Measurements from ENCODE around the gene KRT1. TPM values are rescaled to one million over a fixed set of nuclear protein-coding genes. Genes with fewer than 3 reads are reported as not detected.
"Not testable (repeated sequence)": the region's sequence is repeated elsewhere in the genome, so short reads cannot be mapped to it uniquely, and the experiment has no call there.

The KRT1 gene
- total RNA-seq, 2 donors from 2014 or later, result 3.5 TPM; not detected in 1

DNA sequence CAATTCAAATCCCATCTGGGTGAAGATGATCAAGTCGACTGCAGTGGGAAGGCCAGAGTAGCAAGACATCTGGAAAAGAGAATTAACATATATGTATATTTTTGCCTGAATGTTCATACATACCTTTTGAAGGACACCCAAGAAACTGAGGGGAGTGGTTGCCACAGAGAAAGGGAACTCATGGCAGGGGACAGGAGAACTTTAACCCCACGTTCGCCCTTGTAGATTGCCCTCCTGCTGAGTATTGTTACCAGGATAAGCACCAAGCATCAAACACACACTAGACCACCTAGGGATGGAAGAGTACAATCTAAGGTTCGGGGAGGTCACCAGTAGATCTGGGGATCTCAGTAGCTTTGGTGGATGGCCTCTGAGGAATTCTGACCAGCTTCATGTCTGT lies 9.7 kb downstream of the KRT1 start:
- no peaks in the 10 kb centered on the region for H3K4me1 ChIP-seq (ENCODE audit: control insufficient read depth in 1 of 2, low read depth in 2 of 2)
- no peak for DNase-seq (ENCODE audit: low spot score)
- TF ChIP-seq, protein P1, sequence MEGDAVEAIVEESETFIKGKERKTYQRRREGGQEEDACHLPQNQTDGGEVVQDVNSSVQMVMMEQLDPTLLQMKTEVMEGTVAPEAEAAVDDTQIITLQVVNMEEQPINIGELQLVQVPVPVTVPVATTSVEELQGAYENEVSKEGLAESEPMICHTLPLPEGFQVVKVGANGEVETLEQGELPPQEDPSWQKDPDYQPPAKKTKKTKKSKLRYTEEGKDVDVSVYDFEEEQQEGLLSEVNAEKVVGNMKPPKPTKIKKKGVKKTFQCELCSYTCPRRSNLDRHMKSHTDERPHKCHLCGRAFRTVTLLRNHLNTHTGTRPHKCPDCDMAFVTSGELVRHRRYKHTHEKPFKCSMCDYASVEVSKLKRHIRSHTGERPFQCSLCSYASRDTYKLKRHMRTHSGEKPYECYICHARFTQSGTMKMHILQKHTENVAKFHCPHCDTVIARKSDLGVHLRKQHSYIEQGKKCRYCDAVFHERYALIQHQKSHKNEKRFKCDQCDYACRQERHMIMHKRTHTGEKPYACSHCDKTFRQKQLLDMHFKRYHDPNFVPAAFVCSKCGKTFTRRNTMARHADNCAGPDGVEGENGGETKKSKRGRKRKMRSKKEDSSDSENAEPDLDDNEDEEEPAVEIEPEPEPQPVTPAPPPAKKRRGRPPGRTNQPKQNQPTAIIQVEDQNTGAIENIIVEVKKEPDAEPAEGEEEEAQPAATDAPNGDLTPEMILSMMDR (IDR thresholded peaks at IDR 0.05), result no peak
- H3K36me3 ChIP-seq, result no peaks in the 10 kb centered on the region
- no peak overlapping the region for H3K27ac ChIP-seq
- no peaks in the 10 kb centered on the region for H3K27me3 ChIP-seq (replicated peaks; ENCODE audit: insufficient read depth)
- H3K9me3 ChIP-seq, result no peaks in the 10 kb centered on the region
- no peak overlapping the region for H3K4me3 ChIP-seq
- no peak for ATAC-seq (ENCODE audit: insufficient number of reproducible peaks, low FRiP score, low read depth)

DNA sequence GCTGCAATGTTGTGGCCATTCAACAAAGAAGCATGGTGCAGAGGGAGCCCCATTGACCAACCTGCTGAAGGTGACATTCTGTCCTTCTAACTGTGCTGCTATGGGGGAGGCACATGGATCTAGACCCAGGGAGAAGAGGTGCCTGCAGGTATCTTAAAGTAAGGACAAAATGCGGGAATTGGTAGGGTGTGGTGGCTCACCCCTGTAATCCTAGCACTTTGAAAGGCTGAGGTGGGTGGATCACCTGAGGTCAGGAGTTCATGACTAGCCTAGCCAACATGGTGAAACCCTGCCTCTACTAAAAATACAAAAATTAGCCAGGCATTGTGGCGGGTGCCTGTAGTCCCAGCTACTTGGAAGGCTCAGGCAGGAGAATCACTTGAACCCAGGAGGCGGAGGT lies 10.3 kb downstream of the KRT1 start:
- DNase-seq (ENCODE audit: low spot score); H3K4me3 ChIP-seq; H3K36me3 ChIP-seq; H3K27me3 ChIP-seq (replicated peaks; ENCODE audit: insufficient read depth); H3K9me3 ChIP-seq; H3K4me1 ChIP-seq (ENCODE audit: control insufficient read depth in 1 of 2, low read depth in 2 of 2); ATAC-seq (ENCODE audit: insufficient number of reproducible peaks, low FRiP score, low read depth); H3K27ac ChIP-seq: not testable (repeated sequence)

DNA sequence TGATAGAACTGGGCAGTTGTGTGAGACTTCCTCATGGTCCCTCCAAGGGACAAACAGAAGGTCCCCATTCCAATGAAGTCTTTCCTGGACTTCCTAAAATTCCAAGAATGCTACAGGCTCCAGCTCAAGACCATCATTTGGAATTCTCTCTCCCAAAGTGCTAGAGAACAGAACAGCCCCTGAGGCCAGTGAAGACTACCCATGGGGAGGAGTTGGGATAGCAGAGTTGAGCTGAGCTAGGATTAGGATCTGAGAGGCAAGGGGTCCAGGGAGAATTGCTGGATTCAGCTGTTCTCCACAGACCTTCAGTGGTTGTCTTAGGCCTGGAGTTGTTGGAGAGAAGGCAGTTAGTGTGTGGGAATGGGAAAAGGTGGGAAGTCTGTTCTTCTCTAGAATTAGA lies 10.8 kb downstream of the KRT1 start:
- H3K27me3 ChIP-seq (replicated peaks; ENCODE audit: insufficient read depth), result no peaks in the 10 kb centered on the region
- H3K9me3 ChIP-seq, result no peaks in the 10 kb centered on the region
- TF ChIP-seq, protein P1 (IDR thresholded peaks at IDR 0.05), result no peak
- H3K27ac ChIP-seq, result no peak overlapping the region
- H3K36me3 ChIP-seq, result no peaks in the 10 kb centered on the region
- no peak overlapping the region for H3K4me3 ChIP-seq
- ATAC-seq (ENCODE audit: insufficient number of reproducible peaks, low FRiP score, low read depth), result no peak
- DNase-seq (ENCODE audit: low spot score), result no peak
- H3K4me1 ChIP-seq (ENCODE audit: control insufficient read depth in 1 of 2, low read depth in 2 of 2), result no peaks in the 10 kb centered on the region

DNA sequence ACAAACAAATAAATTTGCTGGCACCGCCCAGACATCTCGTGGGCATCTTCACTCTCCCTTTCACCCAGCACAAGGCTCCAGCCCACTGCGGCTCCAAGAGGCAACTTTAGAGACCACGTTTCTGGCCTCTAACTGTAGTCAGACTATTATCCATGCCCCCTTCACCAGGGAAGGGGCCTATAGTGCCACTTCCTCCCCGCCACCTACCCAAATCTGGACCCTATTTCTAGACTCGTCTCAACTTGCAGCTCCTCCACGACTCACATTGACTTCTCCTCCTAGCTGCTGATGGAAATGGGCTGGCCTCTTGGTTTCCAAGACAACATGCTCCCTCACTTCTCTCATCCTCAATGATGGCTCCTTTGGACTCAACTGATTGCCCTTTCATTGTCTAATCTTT lies 12.3 kb downstream of the KRT1 start:
- H3K27ac ChIP-seq, result no peak overlapping the region
- no peaks in the 10 kb centered on the region for H3K27me3 ChIP-seq (replicated peaks; ENCODE audit: insufficient read depth)
- TF ChIP-seq, protein P1 (IDR thresholded peaks at IDR 0.05), result no peak

DNA sequence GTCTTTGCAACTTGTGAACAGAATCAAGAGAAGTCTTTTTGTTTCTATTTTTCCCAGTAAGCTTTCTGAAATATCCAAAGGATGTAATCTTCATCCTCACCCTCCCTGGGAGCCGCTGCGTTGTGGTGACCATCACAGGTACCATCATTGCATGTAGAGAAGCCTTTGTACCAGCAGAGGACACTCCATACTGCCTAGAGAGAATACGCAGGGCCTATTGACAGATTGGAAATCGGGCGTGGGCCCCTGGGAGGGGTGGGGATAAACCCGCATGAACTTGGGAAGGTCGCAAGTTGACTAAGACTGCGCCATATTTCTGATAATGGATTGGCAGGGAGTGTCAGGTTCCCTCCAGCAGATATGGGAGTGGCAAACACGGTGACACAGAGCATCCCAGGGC lies 12.7 kb downstream of the KRT1 start:
- ATAC-seq (ENCODE audit: insufficient number of reproducible peaks, low FRiP score, low read depth) (no peak), DNase-seq (ENCODE audit: low spot score) (no peak)
- TF ChIP-seq, protein P1 (IDR thresholded peaks at IDR 0.05), result no peak
- Histone ChIP-seq H3K4me1 (ENCODE audit: control insufficient read depth in 1 of 2, low read depth in 2 of 2) (no peaks in the 10 kb centered on the region), H3K27me3 (replicated peaks; ENCODE audit: insufficient read depth) (no peaks in the 10 kb centered on the region), H3K9me3 (no peaks in the 10 kb centered on the region), H3K36me3 (no peaks in the 10 kb centered on the region), H3K4me3 (no peak overlapping the region), H3K27ac (no peak overlapping the region)

More for the DNA sequence above, 12.3 kb downstream of the KRT1 start:
- no peak for ATAC-seq (ENCODE audit: insufficient number of reproducible peaks, low FRiP score, low read depth)
- DNase-seq (ENCODE audit: low spot score), result no peak
- H3K9me3 ChIP-seq, result no peaks in the 10 kb centered on the region
- H3K4me3 ChIP-seq, result no peak overlapping the region
- H3K36me3 ChIP-seq, result no peaks in the 10 kb centered on the region
- H3K4me1 ChIP-seq (ENCODE audit: control insufficient read depth in 1 of 2, low read depth in 2 of 2), result no peaks in the 10 kb centered on the region

DNA sequence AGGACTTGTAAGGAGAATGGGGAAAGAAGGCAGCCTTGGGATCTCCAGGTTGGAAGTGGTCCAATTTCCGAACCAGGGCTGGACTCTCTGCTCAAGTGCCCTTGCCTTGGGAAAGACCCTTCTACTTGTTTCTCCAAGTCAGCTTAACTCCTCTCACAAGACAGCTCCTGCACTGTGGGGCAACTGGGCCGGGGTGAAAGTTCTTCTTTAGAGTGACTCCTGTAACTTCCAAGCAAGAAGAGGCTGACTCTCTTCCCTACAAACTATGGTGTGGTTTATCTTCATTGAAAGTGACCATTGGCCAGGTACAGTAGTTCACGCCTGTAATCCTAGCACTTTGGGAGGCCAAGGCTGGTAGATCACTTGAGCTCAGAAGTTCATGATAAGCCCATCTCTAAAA lies 13.7 kb downstream of the KRT1 start:
- no peak for ATAC-seq (ENCODE audit: insufficient number of reproducible peaks, low FRiP score, low read depth)
- no peaks in the 10 kb centered on the region for H3K27me3 ChIP-seq (replicated peaks; ENCODE audit: insufficient read depth)
- no peaks in the 10 kb centered on the region for H3K36me3 ChIP-seq
- no peak overlapping the region for H3K4me3 ChIP-seq
- H3K9me3 ChIP-seq, result no peaks in the 10 kb centered on the region
- TF ChIP-seq, protein P1 (IDR thresholded peaks at IDR 0.05), result no peak
- no peak for DNase-seq (ENCODE audit: low spot score)
- no peak overlapping the region for H3K27ac ChIP-seq
- no peaks in the 10 kb centered on the region for H3K4me1 ChIP-seq (ENCODE audit: control insufficient read depth in 1 of 2, low read depth in 2 of 2)

Data from thoracic aorta (tissue), 2 donors.